ENCODE measurements around the gene ARL15.

GRCh38 chr5:54274944-54275343 is 35.4 kb downstream of the ARL15 start:
- TF ChIP-seq POLR2A (IDR thresholded peaks at IDR 0.05) (no peak), CTCF (IDR thresholded peaks at IDR 0.05) (no peak), POLR2AphosphoS5 (IDR thresholded peaks at IDR 0.05) (no peak), EP300 (IDR thresholded peaks at IDR 0.05) (no peak)

Data from upper lobe of left lung (tissue), 4 donors.